DMS79 treated with DMSO at 0.1 percent for 48 hours (cell line): Measurements from ENCODE around the gene C12orf76.
"Not testable (repeated sequence)": the region's sequence is repeated elsewhere in the genome, so short reads cannot be mapped to it uniquely, and the experiment has no call there.

Source experiments
- DNase-seq: peaks from one replicate; lab custom pipeline; 2025; lab: John Stamatoyannopoulos, UW

The C12orf76 gene

GRCh38 chr12:110023059-110023980 lies 25.0 kb downstream of the C12orf76 start:
- DNase-seq = no peak

- no peak for DNase-seq
Observed at GRCh38 chr12:110020956-110021355, 27.4 kb downstream of the C12orf76 start.

DNA sequence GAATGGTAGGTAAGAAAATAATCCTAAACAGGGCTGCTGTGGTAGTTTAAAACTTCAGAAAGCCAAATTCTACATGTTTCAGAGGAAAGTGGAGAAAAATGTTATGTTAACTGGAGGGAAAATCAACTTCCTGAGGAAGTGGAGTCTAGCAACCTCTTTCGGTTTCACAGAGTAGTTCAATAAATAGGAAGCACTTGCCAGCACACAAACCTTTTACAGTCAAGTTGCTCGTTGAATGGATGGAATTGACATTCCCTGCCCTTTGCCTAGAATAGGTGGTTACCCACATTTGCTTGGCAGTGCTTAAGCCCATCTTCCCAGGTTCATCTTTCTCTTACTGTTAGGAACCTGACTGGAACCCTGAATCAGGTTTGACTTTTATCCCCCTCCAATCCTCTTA lies 33.2 kb downstream of the C12orf76 start:
- DNase-seq = no peak

DNA sequence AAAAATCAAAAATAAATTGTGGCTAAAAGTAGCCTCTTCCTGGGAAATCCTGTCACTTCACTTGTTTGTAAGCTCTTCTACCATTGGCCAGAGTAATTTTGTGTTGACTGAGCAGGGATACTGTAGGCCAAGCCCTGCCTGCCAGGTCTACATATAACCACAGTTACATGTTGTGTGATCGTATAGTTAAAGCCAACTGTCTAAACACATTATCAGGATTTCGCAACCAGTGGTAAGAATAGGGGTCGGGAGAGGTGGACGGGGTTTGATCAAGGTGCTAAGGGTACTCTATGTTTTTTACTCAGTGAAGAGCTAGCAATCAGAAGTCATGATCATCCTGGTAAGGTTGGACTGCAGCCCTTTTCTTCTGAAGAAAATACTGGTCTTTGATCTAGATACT lies 35.7 kb downstream of the C12orf76 start:
- no peak for DNase-seq

DNA sequence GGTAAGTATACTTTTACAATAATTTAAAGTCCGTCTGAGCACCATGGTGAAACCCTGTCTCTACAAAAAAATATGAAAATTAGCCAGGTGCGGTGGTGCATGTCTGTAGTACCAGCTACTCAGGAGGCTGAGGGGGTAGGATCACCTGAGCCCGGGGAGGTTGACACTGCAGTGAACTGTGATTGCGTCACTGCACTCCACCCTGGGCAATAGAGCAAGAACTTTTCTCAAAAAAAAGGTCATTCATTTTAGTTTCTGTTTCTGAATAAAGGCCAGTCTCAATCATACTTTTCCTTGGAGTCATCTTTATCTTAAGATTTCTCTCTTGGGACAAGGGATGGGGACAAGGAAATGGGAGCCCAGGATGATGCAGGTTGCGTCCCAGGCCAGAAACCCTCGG lies 36.2 kb downstream of the C12orf76 start:
- DNase-seq = peak; percentile 29

DNA sequence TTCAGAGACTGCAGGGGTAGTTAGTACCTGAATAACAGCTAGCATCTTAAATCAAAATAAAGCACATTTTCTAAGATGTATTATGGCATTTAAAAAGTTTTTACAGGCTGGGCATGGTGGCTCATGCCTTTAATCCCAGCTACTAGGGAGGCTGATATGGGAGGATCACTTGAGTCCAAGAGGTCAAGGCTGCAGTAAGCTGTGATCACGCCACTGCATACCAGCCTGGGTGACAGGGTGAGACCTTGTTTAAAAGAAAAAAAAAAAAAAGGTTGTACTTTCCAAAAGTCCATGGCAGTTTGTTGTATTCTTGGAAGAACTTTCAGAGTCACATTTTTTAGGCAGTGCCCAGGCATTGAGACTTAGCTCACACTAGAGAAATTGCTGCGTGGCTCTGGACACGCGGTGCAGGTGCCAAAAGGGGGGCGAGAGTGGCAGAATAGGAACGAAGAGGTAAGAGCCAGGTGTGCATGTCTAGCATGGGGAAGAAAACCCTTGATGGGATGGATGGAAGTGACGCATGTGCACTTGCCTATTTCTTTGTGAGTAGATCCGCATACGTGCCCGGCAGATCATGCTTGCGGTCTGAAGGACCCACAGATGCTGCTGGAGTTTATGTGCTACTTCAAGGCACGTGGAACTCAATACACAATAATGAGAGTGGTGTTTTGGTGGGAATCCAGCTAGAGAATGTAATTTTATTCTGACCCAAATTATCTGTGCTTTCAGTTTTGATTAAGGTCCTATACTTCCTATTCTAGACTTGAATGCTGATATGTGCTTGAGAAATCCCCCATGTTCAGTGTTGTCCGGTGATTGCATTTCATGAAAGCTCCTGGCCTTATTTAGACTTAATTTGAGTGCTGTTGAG lies 37.2 kb downstream of the C12orf76 start:
- DNase-seq = peak; percentile 86

GRCh38 chr12:110008681-110009398 lies 39.5 kb downstream of the C12orf76 start:
- not testable (repeated sequence) for DNase-seq

DNA sequence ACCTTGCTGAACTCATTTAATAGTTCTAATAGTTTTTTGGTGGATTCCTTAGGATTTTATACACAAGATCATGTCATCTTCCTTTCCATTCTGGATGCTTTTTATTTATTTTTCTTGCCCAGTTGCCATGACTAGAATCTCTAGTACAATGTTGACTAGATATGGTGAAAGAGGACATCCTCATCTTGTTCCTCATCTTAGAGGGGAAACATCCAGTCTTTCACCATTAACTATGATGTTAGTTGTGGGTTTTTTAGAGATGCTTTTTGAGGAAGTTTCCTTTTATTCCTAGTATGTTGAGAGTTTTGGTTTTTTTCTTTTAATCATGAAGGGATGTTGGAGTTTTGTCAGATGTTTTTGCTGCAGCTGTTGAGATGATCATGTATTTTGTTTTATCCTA lies 40.4 kb downstream of the C12orf76 start:
- DNase-seq = no peak

GRCh38 chr12:110006115-110006514 lies 42.2 kb downstream of the C12orf76 start:
- no peak for DNase-seq

- DNase-seq = no peak
Observed at GRCh38 chr12:110005319-110005973, 42.9 kb downstream of the C12orf76 start.

DNA sequence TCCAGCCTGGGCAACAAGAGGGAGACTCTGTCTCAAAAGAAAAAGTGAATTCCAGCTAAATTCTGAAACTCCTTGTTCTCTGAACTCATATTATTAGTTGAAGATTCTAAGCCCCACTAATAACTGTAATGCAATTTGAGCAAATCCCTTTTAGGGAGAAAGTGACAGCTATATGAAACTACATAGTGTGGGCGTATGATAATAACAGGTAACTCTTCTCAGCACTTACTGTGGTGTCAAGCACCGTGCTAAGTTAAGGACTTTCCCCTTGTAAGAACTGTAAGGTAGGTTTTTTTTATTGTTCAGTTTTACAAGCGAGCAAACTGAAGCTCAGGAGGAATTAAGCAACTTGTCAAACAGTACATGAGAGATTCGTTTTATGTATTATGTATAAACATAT lies 43.7 kb downstream of the C12orf76 start:
- peak; percentile 10 for DNase-seq

GRCh38 chr12:110002676-110003515 lies 45.4 kb downstream of the C12orf76 start:
- DNase-seq = no peak

DNA sequence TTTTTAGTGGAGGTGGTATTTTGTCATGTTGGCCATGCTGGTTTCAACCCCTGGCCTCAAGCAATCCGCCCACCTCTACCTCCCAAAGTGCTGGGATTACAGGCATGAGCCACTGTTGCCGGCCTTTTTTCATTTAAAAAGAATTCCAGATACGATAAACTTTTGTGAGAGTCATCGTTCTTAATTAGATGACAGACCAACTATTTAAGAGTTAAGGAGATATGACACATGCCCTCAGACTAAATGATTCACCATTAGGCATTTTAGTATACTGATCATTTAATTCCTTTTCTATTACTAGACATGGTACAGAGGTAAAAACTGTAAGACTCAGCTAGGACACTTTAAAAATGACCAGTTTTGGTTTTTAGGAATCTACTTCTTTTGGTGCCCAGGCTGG lies 46.7 kb downstream of the C12orf76 start:
- DNase-seq = no peak

- no peak for DNase-seq
Observed at GRCh38 chr12:109999983-110000505, 48.3 kb downstream of the C12orf76 start.

DNA sequence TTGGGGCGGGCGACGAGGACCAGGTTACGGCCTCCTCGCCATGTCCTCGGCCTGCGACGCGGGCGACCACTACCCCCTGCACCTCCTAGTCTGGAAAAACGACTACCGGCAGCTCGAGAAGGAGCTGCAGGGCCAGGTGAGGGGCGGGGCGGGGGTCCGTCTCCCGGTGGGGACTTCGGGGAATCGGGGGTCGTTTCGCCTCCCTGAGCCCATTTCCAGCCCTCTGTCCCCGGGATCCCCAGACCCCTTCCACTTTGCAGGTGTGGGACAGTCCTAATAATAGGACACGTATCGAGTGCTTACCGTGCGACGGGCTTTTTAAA lies 48.7 kb downstream of the C12orf76 start:
- DNase-seq = no peak

- peak; percentile 91 for DNase-seq
Observed at GRCh38 chr12:109998904-109999648, 49.2 kb downstream of the C12orf76 start, which contains the start of gene ANKRD13A. ANKRD13A (plus strand) TSS chr12:109999430; CDS start chr12:109999689, 259 bp downstream.

DNA sequence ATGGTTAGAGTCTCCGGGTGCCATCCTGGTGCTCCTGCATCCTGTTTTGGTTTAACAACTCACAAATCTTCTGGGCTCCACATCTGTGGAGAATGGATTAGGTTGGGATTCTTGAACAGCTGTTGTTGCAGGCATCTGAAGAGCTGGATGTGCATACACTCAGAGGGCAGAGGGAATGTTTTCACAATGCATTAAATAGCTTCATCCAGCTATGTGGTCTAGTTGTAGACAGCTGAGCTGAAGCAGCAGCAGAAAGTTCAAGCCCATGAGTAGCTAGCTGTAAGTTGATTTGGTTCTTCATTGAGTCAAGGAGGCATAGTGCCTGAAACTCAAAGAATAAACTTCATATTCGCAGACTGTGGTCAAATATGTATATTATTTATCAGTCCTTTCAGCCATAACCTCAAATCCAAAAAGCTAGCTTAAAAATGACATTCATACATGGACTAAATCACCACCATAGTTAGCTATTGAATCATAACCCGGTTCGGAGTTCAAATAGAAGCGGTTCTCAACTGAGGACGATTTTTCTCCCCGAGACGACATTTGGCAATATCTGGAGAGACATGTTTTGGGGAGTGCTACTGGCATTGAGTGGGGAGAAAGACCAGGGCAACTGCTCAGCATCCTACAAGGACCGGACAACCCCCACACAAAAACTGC lies 50.0 kb downstream of the C12orf76 start:
- DNase-seq = no peak

- no peak for DNase-seq
Observed at GRCh38 chr12:109997393-109997792, 50.9 kb downstream of the C12orf76 start.

DNA sequence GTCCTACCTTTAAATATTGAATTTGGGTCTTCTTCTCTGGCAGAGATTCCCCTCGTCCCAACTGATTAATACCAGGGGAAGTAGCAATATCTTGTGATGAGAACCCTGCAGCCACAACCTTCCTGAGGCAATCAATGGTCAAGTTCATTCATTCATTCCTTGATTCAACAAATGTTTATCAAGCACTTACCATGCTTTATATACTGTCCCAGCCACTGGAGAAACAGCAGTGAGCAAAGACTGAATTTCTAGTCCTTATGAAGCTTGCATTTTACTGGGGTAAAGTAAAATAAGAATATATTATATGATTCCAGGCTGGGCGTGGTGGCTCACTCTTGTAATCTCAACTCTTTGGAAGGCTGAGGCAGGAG lies 51.9 kb downstream of the C12orf76 start:
- DNase-seq = no peak
